ENCODE results near the gene STK38. TPM values are rescaled to one million over a fixed set of nuclear protein-coding genes. Genes with fewer than 3 reads are reported as not detected.

Gene STK38
- total and polyA plus RNA-seq, 2 of the 13 experiments (the other 11 are each of a cell fraction or from before 2014, with no cell fraction given) = 10.3 to 20.7 TPM

GRCh38 chr6:36493859-36494258 is 53.4 kb downstream of the STK38 start (continued):
- TF ChIP-seq GATAD2A (CRISPR knock-in tag; IDR thresholded peaks at IDR 0.05) (peak; percentile 73), DPF2 (CRISPR knock-in tag; IDR thresholded peaks at IDR 0.05; ENCODE audit: borderline replicate concordance, low read depth) (no peak), ZBTB42 (CRISPR knock-in tag; IDR thresholded peaks at IDR 0.05) (no peak), NCOA5 (CRISPR knock-in tag; IDR thresholded peaks at IDR 0.05) (no peak), CHCHD3 (CRISPR knock-in tag; IDR thresholded peaks at IDR 0.05) (no peak), RFX1 (IDR thresholded peaks at IDR 0.05) (no peak), ZNF34 (CRISPR knock-in tag; IDR thresholded peaks at IDR 0.05; ENCODE audit: borderline replicate concordance) (no peak), GLI4 (CRISPR knock-in tag; IDR thresholded peaks at IDR 0.05; ENCODE audit: borderline replicate concordance) (no peak), CREB1 (IDR thresholded peaks at IDR 0.05) (no peak), CREB1 (CRISPR knock-in tag; IDR thresholded peaks at IDR 0.05) (peak; percentile 41; the same call in 1 of the 2 replicates), NR0B2 (CRISPR knock-in tag; IDR thresholded peaks at IDR 0.05) (no peak), MIER2 (CRISPR knock-in tag; IDR thresholded peaks at IDR 0.05) (0 out of 2 replicates have a peak, but pooled peaks have one; percentile 38), THAP7 (CRISPR knock-in tag; IDR thresholded peaks at IDR 0.05) (no peak), KLF9 (CRISPR knock-in tag; IDR thresholded peaks at IDR 0.05; ENCODE audit: low read depth) (no peak), ONECUT2 (CRISPR knock-in tag; IDR thresholded peaks at IDR 0.05) (no peak), TCF7 (IDR thresholded peaks at IDR 0.05; ENCODE audit: low read depth) (peak; percentile 51), ZFX (CRISPR knock-in tag; IDR thresholded peaks at IDR 0.05; ENCODE audit: low read depth) (no peak), CAMTA2 (CRISPR knock-in tag; IDR thresholded peaks at IDR 0.05; ENCODE audit: borderline replicate concordance) (no peak), GMEB1 (CRISPR knock-in tag; IDR thresholded peaks at IDR 0.05; ENCODE audit: borderline replicate concordance) (no peak)
- TF ChIP-seq, protein P1, sequence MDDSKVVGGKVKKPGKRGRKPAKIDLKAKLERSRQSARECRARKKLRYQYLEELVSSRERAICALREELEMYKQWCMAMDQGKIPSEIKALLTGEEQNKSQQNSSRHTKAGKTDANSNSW (CRISPR knock-in tag; IDR thresholded peaks at IDR 0.05; ENCODE audit: borderline replicate concordance) = no peak
- TF ChIP-seq, protein P2, sequence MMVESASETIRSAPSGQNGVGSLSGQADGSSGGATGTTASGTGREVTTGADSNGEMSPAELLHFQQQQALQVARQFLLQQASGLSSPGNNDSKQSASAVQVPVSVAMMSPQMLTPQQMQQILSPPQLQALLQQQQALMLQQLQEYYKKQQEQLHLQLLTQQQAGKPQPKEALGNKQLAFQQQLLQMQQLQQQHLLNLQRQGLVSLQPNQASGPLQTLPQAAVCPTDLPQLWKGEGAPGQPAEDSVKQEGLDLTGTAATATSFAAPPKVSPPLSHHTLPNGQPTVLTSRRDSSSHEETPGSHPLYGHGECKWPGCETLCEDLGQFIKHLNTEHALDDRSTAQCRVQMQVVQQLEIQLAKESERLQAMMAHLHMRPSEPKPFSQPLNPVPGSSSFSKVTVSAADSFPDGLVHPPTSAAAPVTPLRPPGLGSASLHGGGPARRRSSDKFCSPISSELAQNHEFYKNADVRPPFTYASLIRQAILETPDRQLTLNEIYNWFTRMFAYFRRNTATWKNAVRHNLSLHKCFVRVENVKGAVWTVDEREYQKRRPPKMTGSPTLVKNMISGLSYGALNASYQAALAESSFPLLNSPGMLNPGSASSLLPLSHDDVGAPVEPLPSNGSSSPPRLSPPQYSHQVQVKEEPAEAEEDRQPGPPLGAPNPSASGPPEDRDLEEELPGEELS (CRISPR knock-in tag; IDR thresholded peaks at IDR 0.05) = peak; percentile 45; the same call in 1 of the 2 replicates
- TF ChIP-seq, protein P3, sequence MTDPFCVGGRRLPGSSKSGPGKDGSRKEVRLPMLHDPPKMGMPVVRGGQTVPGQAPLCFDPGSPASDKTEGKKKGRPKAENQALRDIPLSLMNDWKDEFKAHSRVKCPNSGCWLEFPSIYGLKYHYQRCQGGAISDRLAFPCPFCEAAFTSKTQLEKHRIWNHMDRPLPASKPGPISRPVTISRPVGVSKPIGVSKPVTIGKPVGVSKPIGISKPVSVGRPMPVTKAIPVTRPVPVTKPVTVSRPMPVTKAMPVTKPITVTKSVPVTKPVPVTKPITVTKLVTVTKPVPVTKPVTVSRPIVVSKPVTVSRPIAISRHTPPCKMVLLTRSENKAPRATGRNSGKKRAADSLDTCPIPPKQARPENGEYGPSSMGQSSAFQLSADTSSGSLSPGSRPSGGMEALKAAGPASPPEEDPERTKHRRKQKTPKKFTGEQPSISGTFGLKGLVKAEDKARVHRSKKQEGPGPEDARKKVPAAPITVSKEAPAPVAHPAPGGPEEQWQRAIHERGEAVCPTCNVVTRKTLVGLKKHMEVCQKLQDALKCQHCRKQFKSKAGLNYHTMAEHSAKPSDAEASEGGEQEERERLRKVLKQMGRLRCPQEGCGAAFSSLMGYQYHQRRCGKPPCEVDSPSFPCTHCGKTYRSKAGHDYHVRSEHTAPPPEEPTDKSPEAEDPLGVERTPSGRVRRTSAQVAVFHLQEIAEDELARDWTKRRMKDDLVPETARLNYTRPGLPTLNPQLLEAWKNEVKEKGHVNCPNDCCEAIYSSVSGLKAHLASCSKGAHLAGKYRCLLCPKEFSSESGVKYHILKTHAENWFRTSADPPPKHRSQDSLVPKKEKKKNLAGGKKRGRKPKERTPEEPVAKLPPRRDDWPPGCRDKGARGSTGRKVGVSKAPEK (CRISPR knock-in tag; IDR thresholded peaks at IDR 0.05; ENCODE audit: borderline replicate concordance) = no peak
- TF ChIP-seq, protein P4, sequence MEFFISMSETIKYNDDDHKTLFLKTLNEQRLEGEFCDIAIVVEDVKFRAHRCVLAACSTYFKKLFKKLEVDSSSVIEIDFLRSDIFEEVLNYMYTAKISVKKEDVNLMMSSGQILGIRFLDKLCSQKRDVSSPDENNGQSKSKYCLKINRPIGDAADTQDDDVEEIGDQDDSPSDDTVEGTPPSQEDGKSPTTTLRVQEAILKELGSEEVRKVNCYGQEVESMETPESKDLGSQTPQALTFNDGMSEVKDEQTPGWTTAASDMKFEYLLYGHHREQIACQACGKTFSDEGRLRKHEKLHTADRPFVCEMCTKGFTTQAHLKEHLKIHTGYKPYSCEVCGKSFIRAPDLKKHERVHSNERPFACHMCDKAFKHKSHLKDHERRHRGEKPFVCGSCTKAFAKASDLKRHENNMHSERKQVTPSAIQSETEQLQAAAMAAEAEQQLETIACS (CRISPR knock-in tag; IDR thresholded peaks at IDR 0.05) = no peak
